K562 (cell line): ENCODE data around the gene AMPD3. TPM values are rescaled to one million over a fixed set of nuclear protein-coding genes. Genes with fewer than 3 reads are reported as not detected.
A peak's percentile ranks its signal among the peaks of the same experiment; 100 is the strongest.

Source experiments
- ATAC-seq: fragments of 200-7000 bp; cut with Tn5 transposase; 3 replicates; pipeline ENCODE4 v1.9.1; 2020; ENCODE audit warnings: moderate library complexity
- BruUV-seq: library from RNA; stranded (reverse); fragments of 400-500 nt; replicated peaks from 2 replicates; lab custom pipeline; 2021; lab: Mats Ljungman, UMichigan
- CTCF ChIA-PET: fragments of 300-600 bp; formaldehyde crosslinking; extraction: SDS; loops from one replicate; lab custom pipeline; 2021; ENCODE audit warnings: low intra/inter-chr PET ratio; lab: Yijun Ruan, JAX
- POLR2A ChIA-PET: fragments of 300-600, 350-650 bp; sonication (Branson Sonifier 250); formaldehyde crosslinking; extraction: SDS; loops from one replicate; lab custom pipeline; 2021; ENCODE audit warnings: antibody characterized with exemption, inconsistent platforms; lab: Yijun Ruan, JAX
- DNase-seq, 4 experiments: peaks; one replicate each; pipeline versions ENCODE4 v3.0.0 to v3.0.0-alpha.2; 2011 to 2018; ENCODE audit warnings: low spot score in 3 of 4, mixed read lengths in 3 of 4; ENCODE audit errors: extremely low read depth in 1 of 4
- FAIRE-seq: peaks from 2 replicates; lab custom pipeline; 2011; peaks lifted over from hg19 to GRCh38; lab: Jason Lieb, UNC
- H2AFZ ChIP-seq: 2 replicates; pipeline ENCODE4 v1.6.0; 2011; ENCODE audit warnings: low read depth, low read length, control low read depth, inconsistent platforms
- H3K27ac ChIP-seq: fragments of 200-600 bp; 3 replicates; pipeline ENCODE4 v1.8.0; 2011; ENCODE audit warnings: low read depth, mild to moderate bottlenecking, control low read depth, inconsistent platforms, low read length, moderate library complexity, mixed read lengths; ENCODE audit errors: extremely low read depth
- H3K27me3 ChIP-seq, 2 experiments: fragments of 300-600 bp in 1 of 2; 2 replicates in 1 of 2; 3 replicates in 1 of 2; pipeline versions ENCODE4 v1.6.0 to v1.8.0; 2011; ENCODE audit warnings: inconsistent platforms in 2 of 2, low read length in 2 of 2, mild to moderate bottlenecking in 1 of 2, mixed read lengths in 1 of 2, moderate library complexity in 1 of 2; ENCODE audit not compliant: control insufficient read depth in 2 of 2, insufficient read depth in 2 of 2
- H3K36me3 ChIP-seq: fragments of 300-600 bp; 3 replicates; pipeline ENCODE4 v1.8.0; 2011; ENCODE audit warnings: mild to moderate bottlenecking, low read length, inconsistent platforms; ENCODE audit not compliant: control insufficient read depth, insufficient read depth
- H3K4me1 ChIP-seq, 2 experiments: fragments of 200-600 bp in 1 of 2; replicated peaks in 1 of 2; 2 replicates in 1 of 2; 3 replicates in 1 of 2; pipeline versions ENCODE4 v1.5.1 to v1.8.0; 2011; ENCODE audit warnings: inconsistent platforms in 2 of 2, low read length in 2 of 2, mild to moderate bottlenecking in 1 of 2, mixed read lengths in 1 of 2, moderate library complexity in 1 of 2; ENCODE audit not compliant: control insufficient read depth in 2 of 2, insufficient read depth in 2 of 2
- H3K4me2 ChIP-seq: 2 replicates; pipeline ENCODE4 v1.6.1; 2011; ENCODE audit warnings: low read length, control low read depth, inconsistent platforms, mixed read lengths; ENCODE audit not compliant: insufficient read depth
- H3K4me3 ChIP-seq: fragments of 200-600 bp; sonication (generic), shearing (Covaris generic); 2 replicates; pipeline ENCODE4 v1.5.1; 2016; ENCODE audit warnings: control low read depth, inconsistent platforms
- H3K79me2 ChIP-seq: fragments of 200-600 bp; 3 replicates; pipeline ENCODE4 v1.8.0; 2011; ENCODE audit warnings: low read length, inconsistent platforms; ENCODE audit not compliant: control insufficient read depth, insufficient read depth
- H3K9ac ChIP-seq, 2 experiments: 2 replicates each; pipeline versions ENCODE4 v1.6.0 to v1.6.1; 2011; ENCODE audit warnings: low read depth in 2 of 2, low read length in 2 of 2, control low read depth in 1 of 2, inconsistent platforms in 1 of 2, mild to moderate bottlenecking in 1 of 2, mixed read lengths in 1 of 2; ENCODE audit not compliant: insufficient read depth in 1 of 2
- H3K9me1 ChIP-seq: one replicate; pipeline ENCODE4 v1.6.0; 2011; ENCODE audit warnings: inconsistent platforms, mild to moderate bottlenecking, low read length, moderate library complexity; ENCODE audit not compliant: control insufficient read depth, insufficient read depth
- H3K9me3 ChIP-seq: replicated peaks from 2 replicates; pipeline ENCODE4 v1.5.1; 2011; ENCODE audit warnings: low read depth, low read length, inconsistent platforms; ENCODE audit not compliant: control insufficient read depth, insufficient read depth
- H4K20me1 ChIP-seq: replicated peaks from 2 replicates; pipeline ENCODE4 v1.6.1; 2011; ENCODE audit warnings: low read length, inconsistent platforms, mixed read lengths; ENCODE audit not compliant: control insufficient read depth, insufficient read depth
- SP1 ChIP-seq: sonication (generic); formaldehyde crosslinking; IDR thresholded peaks from 2 replicates; pipeline ENCODE4 v1.8.1; 2022; ENCODE audit warnings: mild to moderate bottlenecking, missing genetic modification reagents
- ZNF263 ChIP-seq: sonication (generic); formaldehyde crosslinking; IDR thresholded peaks from 2 replicates; pipeline ENCODE4 v1.8.0; 2022; ENCODE audit warnings: mild to moderate bottlenecking, missing genetic modification reagents, borderline replicate concordance
- WGBS: fragments of 100-300 bp; shearing (Covaris generic); methylation state at CpG from one replicate; pipeline ENCODE4 v1.1.6; 2016; ENCODE audit warnings: low coverage, mixed read lengths; ENCODE audit not compliant: insufficient coverage; ENCODE audit errors: missing lambda C conversion rate; 5-methylcytosine and 5-hydroxymethylcytosine counted together
- in situ Hi-C: fragments of 300-500 bp; cut with MboI; formaldehyde crosslinking; loops from 4 replicates; pipeline ENCODE4 v1.15.0; 2018; ENCODE audit warnings: inconsistent platforms, mixed read lengths
- intact Hi-C: fragments of 100-400 bp; cut with micrococcal nuclease; formaldehyde crosslinking; loops from 2 replicates; pipeline ENCODE4 v1.14.2; 2022
- polyA plus RNA-seq, 8 experiments: library from polyadenylated mRNA; depleted of rRNA in 4 of 8; stranded (reverse) in 5 of 8; unstranded in 3 of 8; fragments of >200 nt; fragmentation: Nextera tagmentation in 2 of 8; fragmentation: Illumina TruSeq in 1 of 8; extraction: Ambion mirVana in 2 of 8; extraction: Trizol in 1 of 8; gene quantifications; 2 replicates each; pipeline versions ENCODE4 v1.2.1 to v1.2.3, GENCODE V29; 2011 to 2014; ENCODE audit warnings: inconsistent platforms in 1 of 8, missing spikeins in 1 of 8
- total RNA-seq, 7 experiments: library from RNA; depleted of rRNA in 6 of 7; stranded (reverse); fragments of >200 nt in 6 of 7; fragmentation: Illumina TruSeq in 2 of 7; extraction: Trizol in 2 of 7; gene quantifications; 2 replicates each; pipeline versions ENCODE4 v1.2.1 to v1.2.3, GENCODE V29; 2011 to 2021; ENCODE audit warnings: low replicate concordance in 1 of 7
- TF ChIP-seq, protein P1 (sequence below): sonication (generic); formaldehyde crosslinking; IDR thresholded peaks from 2 replicates; pipeline ENCODE4 v1.8.1; 2023; ENCODE audit warnings: missing genetic modification reagents, mild to moderate bottlenecking, borderline replicate concordance
- TF ChIP-seq, protein P2 (sequence below): fragments of 450-650 bp; IDR thresholded peaks from 2 replicates; pipeline ENCODE4 v1.6.1; 2017; ENCODE audit warnings: antibody characterized with exemption

AMPD3 gene
- total and polyA plus RNA-seq, 9 of the 15 experiments (the other 6 are each of a cell fraction or from before 2014, with no cell fraction given), result 4.4 to 23.6 (median 11.2) TPM

DNA sequence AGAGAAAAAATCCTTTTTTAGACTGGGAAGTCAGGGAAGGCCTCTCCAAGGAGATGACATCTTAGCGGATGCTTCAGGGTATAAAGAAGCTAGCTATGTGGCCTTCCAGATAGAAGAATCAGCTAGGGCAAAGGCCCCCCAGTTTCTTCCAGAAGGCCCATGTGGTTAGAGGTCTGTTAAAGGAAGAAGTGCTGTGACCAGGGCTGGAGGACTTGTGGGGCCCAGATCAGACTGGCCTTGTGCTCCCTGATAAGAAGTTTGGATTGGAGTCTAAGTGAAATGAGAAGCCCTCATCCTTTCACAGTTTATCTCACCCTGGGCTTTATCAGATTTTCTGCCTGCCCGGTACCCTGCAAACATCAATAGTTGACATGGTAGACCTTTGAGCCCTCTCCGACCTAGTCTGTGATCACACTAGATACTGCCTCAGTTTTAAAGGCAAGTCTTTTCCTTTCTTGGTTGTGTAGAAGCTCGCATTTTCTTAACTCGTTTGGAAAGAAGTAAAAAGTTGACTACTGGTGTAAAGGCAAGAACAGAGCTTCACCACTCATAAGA lies 7.8 kb downstream of the AMPD3 start:
- 65% methylated on average over 5 of the region's 5 CpGs for WGBS
- Histone ChIP-seq H3K36me3 (peaks cover 54% of the 10 kb centered on the region), H3K4me1 (peaks cover 17 to 18% of the 10 kb centered on the region in 2 experiments; a peak in 4 of 5 replicates), H4K20me1 (no peaks in the 10 kb centered on the region), H3K27me3 (no peaks in the 10 kb centered on the region), H3K9ac (no peak overlapping the region), H3K4me2 (no peak overlapping the region), H3K27ac (no peak overlapping the region), H3K9me3 (no peaks in the 10 kb centered on the region), H2AFZ (no peak overlapping the region), H3K79me2 (peaks cover 35% of the 10 kb centered on the region)
- in situ Hi-C loops, result no loop called here
- DNase-seq, result peak in 1 of 4 experiments; percentile 31
- ATAC-seq, result no peak
- no peak for FAIRE-seq
- CTCF ChIA-PET, result no interaction called here
- intact Hi-C loops, result no loop called here
- TF ChIP-seq, protein P1, sequence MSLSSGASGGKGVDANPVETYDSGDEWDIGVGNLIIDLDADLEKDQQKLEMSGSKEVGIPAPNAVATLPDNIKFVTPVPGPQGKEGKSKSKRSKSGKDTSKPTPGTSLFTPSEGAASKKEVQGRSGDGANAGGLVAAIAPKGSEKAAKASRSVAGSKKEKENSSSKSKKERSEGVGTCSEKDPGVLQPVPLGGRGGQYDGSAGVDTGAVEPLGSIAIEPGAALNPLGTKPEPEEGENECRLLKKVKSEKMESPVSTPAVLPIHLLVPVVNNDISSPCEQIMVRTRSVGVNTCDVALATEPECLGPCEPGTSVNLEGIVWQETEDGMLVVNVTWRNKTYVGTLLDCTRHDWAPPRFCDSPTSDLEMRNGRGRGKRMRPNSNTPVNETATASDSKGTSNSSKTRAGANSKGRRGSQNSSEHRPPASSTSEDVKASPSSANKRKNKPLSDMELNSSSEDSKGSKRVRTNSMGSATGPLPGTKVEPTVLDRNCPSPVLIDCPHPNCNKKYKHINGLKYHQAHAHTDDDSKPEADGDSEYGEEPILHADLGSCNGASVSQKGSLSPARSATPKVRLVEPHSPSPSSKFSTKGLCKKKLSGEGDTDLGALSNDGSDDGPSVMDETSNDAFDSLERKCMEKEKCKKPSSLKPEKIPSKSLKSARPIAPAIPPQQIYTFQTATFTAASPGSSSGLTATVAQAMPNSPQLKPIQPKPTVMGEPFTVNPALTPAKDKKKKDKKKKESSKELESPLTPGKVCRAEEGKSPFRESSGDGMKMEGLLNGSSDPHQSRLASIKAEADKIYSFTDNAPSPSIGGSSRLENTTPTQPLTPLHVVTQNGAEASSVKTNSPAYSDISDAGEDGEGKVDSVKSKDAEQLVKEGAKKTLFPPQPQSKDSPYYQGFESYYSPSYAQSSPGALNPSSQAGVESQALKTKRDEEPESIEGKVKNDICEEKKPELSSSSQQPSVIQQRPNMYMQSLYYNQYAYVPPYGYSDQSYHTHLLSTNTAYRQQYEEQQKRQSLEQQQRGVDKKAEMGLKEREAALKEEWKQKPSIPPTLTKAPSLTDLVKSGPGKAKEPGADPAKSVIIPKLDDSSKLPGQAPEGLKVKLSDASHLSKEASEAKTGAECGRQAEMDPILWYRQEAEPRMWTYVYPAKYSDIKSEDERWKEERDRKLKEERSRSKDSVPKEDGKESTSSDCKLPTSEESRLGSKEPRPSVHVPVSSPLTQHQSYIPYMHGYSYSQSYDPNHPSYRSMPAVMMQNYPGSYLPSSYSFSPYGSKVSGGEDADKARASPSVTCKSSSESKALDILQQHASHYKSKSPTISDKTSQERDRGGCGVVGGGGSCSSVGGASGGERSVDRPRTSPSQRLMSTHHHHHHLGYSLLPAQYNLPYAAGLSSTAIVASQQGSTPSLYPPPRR (CRISPR knock-in tag), result no peak
- TF ChIP-seq, protein P2, sequence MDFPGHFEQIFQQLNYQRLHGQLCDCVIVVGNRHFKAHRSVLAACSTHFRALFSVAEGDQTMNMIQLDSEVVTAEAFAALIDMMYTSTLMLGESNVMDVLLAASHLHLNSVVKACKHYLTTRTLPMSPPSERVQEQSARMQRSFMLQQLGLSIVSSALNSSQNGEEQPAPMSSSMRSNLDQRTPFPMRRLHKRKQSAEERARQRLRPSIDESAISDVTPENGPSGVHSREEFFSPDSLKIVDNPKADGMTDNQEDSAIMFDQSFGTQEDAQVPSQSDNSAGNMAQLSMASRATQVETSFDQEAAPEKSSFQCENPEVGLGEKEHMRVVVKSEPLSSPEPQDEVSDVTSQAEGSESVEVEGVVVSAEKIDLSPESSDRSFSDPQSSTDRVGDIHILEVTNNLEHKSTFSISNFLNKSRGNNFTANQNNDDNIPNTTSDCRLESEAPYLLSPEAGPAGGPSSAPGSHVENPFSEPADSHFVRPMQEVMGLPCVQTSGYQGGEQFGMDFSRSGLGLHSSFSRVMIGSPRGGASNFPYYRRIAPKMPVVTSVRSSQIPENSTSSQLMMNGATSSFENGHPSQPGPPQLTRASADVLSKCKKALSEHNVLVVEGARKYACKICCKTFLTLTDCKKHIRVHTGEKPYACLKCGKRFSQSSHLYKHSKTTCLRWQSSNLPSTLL, result no peak
- peak; percentile 49; the same call in 1 of the 2 replicates for TF ChIP-seq ZNF263 (CRISPR knock-in tag)
- no peak for TF ChIP-seq SP1 (CRISPR knock-in tag)
- TF ChIP-seq, all 486 proteins: peak for 1
- no peak overlapping the region for H3K4me3 ChIP-seq
- no peaks in the 10 kb centered on the region for H3K9me1 ChIP-seq
- POLR2A ChIA-PET, result no interaction called here
- BruUV-seq, result no TSS peak
